A549 treated with CpdA at 1 μM for 4 hours (cell line): Measurements from ENCODE around the gene CCDC18. TPM values are rescaled to one million over a fixed set of nuclear protein-coding genes. Genes with fewer than 3 reads are reported as not detected.

ENCODE experiments used
- total RNA-seq: library from RNA; stranded (reverse); fragments of 200-300 nt; extraction: Qiagen RNA extraction; gene quantifications from 5 replicates; pipeline ENCODE4 v1.2.3, GENCODE V29; 2022; ENCODE audit warnings: low read depth

CCDC18 gene
- total RNA-seq = 4.6 to 7.6 TPM (median 6.9 TPM) in 5 replicates

GRCh38 chr1:93180723-93181613, at the start of gene CCDC18:
CCDC18 (plus strand) TSS chr1:93180724; CDS start chr1:93183362, 2,638 bp downstream.

GRCh38 chr1:93179886-93180722, 420 bp upstream of the CCDC18 start, which contains the start of gene TMED5:
TMED5 (minus strand) TSS chr1:93180413; CDS start chr1:93180242, 171 bp downstream.

Other genes with a start within 250 kb of the CCDC18 start
- 7.4 to 9.7 TPM (median 8.7 TPM) in 5 replicates for gene DIPK1A, start 219.3 kb upstream of the CCDC18 start, total RNA-seq
- gene MTF2, start 101.4 kb upstream of the CCDC18 start, total RNA-seq = 9.4 to 20.3 TPM (median 12.3 TPM) in 5 replicates
- gene TMED5, start 311 bp upstream of the CCDC18 start, total RNA-seq = 29.4 to 36.8 TPM (median 33.0 TPM) in 5 replicates
- 30.2 to 35.3 TPM (median 34.2 TPM) in 5 replicates for gene DR1, start 165.2 kb downstream of the CCDC18 start, total RNA-seq